ENCODE measurements around the gene COL5A2.

The COL5A2 gene

GRCh38 chr2:189179570-189179950 is at the start of gene COL5A2:
Gene COL5A2, minus strand, starts transcription at chr2:189179761. Its CDS starts 157 bp downstream, at chr2:189179604.
- no peak for DNase-seq

DNA sequence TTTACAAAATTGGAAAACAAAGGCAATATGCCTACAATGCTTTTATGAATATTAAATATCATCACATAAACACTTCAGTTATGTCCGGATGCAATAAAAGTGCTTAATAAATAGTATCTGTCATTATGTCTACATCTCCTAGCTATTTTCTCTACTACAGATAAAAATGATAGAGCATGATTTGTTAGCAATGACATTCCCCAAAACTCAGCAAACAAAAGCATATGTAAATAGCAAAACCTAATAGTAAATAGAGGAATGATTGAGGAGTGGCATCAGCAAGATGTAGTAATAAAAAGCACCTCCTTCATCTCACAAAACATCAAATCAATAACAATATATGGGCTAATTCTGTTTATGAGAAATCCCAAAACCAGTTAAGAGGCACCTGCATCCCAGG is 46.5 kb upstream of the COL5A2 start:
- DNase-seq: no peak

DNA sequence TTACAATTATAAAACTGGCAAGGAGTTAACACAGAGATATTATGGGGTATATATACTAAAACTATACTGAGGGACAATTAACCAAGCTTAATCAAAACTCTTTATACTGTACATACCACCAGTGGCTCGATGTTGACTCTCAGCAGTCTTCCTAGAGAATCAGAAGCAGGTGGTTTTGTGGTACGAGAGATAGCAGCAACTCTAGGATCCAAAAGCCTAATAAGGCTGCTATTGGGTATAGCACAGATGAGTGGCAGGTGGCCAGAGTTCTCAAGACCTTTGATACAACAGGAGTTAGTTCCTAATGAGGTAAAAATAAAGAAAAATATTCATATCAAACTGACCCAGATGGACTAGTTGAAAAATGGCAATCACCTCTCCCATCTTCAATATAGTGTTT is 45.5 kb upstream of the COL5A2 start:
- DNase-seq: no peak

DNA sequence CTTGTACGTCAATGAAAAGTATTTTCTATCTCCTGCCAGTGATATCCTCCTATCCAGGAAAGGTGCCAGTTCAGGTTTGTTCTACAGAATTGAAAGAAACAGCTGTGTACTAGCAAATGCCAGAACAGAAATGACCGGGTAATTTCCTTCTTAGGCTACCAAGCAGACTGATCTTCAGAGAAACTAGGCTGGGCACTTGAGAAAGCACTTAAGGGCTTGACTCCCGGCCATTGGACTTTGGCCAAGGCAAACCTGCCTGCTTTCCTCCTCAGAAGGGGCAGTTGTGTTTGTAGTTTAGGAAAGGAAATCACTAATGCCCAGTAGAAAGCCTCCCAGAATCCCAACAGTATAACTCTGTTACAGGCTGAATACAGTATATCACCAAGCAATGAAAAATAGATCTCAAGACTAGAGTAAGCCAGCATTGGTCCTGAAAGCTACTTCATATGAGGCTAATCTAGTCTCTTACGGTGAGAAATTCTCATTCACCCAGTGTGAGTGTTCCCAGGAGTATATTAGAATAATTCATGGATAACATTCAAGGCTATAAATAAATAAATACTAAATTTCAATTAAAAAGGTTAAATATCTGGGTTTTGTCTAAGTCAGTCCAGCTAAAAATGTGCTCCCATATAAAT is 43.0 kb upstream of the COL5A2 start:
- DNase-seq: no peak

DNA sequence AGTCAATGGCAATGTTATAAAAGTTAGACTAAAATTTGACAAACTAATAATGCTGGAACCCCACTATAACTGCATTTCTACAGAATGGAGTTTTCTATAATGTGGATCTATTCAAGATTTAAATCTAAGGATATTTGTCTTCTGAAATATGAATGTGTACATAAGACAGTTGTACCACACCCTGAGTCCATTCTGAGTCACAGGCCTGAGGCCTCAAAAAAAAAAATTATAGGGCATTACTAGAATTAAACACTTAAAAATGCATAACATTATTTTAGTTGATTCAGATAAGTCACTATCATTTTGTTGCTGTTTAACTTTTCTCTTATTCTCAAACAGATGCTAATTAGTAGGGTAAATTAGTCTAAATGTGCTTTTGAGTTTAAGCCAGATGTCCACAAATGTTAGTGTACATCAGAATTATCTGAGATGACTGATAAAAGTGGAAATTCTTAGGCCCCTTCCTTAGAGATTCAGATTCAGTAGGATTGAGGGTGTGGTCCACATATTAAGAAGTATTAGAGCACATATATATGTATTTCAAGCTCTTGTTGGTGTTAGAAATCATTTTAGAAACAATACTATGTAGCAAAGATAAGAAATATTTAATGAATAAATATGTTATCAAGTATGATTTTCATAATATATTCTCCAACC is 42.4 kb upstream of the COL5A2 start:
- no peak for DNase-seq

DNA sequence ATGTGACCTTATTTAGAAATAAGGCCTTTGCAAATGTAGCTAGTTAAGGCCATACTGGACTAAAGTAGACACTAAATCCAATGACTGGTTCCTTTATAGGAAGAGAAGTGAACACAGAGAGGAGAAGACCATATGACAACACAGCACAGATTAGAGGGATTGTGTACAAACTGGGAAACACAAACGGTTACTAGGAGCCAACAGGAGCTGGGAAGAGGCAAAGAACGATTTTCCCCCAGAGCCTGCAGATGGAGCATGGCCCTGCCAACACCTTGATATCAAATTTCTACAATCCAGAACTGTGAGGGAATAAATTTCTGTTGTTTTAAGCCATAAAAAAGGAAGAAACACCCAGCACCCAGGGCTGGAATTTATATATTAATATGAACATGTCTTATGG is 38.7 kb upstream of the COL5A2 start:
- no peak for DNase-seq

- no peak for DNase-seq
Observed at GRCh38 chr2:189217541-189217940, 38.0 kb upstream of the COL5A2 start.

DNA sequence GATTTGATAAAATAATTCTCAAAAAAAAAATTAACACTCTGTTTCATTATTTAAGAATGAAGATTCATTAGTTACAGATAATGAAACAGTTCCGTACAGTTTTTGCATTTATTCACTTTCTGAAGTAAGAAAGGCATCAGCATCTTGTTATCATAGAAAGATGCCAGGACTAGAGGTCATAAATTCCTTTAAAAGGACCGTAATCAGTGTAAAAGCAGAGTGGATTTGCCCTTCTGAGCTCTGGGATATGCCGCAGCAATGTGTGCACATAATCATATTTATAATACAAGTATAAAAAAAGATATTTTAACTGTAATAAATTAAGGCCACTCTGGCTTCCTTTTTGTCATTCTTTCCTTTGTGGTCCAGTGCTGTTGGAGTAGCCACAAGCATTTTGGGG is 37.5 kb upstream of the COL5A2 start:
- DNase-seq: no peak

- no peak for DNase-seq
Observed at GRCh38 chr2:189214484-189214883, 34.9 kb upstream of the COL5A2 start.

DNA sequence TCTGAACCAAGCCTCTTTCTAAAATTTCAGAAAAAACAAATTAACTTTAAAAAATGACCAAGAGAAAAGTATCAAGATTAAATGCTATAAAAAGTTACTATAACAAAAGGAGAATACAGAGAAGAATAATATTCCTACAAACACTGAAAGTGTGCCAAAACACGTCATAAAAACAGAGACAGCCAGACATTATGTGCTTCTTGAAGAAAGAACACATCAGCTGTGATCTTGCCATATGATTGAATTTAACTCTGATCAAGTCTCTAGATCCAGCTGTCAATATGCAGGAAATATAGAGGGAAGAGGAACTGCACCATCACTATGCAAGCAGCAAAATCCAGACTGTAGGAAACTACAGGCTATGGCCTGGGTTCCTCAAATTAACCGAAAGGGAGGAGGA is 33.7 kb upstream of the COL5A2 start:
- DNase-seq: no peak

GRCh38 chr2:189210250-189211087 is 30.9 kb upstream of the COL5A2 start:
- DNase-seq: no peak

DNA sequence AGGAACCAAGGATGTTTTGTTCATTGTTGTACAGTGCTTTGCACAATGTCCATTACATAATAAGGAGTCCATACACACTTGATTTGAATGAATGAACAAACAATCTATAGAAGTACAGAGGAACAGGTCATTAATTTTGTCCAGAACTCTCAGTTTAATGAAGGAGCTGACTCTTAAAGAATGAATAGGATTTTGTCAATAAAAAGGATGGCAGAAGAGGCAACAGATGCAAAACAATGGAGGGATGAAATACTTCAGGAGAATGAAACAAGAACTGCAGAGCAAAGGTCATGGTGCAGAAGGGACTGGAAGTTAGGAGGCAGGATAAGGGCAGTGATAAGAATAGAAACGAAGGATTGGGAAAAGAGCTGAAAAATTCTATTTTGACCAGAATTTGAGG is 28.7 kb upstream of the COL5A2 start:
- DNase-seq: no peak

- no peak for DNase-seq
Observed at GRCh38 chr2:189204322-189204941, 24.9 kb upstream of the COL5A2 start.

DNA sequence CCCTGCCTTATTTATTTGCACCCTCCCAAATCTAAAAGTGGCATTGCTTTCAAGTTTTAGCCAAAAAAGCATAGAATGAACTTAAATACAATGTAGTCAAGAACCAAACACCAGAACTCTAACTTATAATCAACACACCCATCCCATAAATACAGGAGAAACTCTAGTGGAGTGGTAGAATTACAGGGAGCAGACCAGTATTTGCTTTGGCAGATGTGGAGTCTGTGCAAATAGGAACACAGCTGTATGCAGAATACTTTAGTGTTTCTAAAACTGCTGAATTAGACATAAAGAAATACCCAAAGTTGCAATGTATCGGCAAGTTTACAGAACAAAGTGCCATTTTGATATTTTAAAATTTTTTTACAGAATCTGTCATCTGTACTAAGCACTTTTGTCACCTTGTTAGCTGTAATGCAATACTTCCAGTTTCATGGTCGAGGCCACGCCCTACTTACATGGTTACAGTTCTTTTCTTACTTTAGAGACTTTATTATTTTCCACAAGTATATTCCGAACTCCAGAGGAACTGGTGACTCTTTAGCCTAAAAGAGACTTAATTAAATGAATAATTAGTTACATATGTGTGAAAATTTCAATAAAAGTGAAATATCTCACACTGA is 23.7 kb upstream of the COL5A2 start:
- no peak for DNase-seq

DNA sequence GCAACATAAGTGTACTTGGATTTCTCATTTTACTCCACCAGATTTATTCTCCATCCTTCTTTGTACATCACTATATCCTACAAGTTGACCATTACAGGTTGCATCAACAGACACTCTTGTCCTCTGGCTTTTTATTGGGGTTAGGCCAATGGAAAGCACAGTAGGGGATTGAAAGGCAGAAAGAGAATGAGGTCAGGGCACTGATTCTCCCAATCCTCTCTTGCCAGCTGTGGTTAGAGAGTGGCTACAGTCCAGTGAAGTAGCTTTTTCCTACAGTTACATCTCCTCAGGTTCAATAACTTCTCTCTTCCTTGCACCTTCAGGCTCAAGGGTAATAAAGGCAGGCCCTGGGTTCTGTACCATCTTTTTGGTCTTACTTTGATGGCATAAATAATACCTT is 20.2 kb upstream of the COL5A2 start:
- DNase-seq: no peak

DNA sequence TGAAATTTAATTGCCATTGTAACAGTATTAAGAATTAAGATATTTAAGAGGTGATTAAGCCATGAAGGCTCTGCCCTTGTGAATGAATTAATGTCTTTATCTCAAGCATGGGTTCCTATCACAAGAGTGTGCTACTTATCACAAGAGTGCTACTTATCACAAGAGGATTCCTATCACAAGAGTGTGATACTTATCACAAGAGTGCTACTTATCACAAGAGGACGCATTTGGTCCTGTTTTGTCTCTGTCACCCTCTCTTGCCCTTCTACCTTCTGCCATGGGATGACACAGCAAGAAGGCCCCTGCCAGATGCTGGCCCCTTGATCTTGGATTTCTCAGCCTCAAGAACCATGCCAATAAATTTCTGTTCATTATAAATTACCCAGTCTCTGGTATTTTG is 13.2 kb upstream of the COL5A2 start:
- no peak for DNase-seq

- no peak for DNase-seq
Observed at GRCh38 chr2:189191766-189192165, 12.2 kb upstream of the COL5A2 start.

GRCh38 chr2:189190685-189191084 is 11.1 kb upstream of the COL5A2 start:
- DNase-seq: no peak

DNA sequence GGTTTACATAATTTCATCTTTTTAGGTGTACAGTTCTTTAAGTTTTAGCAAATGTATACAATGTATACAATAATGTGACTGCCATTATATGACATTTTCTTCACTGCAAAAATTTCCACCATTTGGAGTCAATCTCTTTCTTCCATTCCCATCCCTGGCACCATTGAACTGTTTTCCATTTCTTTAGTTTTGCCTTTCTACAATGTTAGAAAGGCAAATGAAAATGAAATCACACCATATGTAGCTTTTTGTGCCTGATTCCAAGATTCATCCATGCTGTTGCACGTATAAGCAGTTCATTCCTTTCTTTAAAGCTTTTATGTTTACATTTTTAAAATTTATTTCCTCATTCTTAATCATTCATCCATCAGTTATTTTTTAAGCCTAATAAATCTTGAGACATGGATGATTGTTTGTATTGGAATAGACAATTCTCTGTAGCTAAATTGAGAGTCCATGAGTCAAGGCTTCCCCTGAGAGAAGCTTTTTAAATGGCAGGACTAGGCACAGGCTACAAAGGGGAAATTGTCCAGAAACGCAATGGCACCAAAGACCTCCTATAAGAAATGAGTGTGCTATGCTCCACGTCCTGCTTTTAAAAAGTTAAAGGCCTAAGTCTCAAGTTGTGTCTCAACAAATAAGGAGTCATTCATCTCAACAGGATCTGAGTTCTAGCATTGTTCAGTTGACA is 8.7 kb upstream of the COL5A2 start:
- no peak for DNase-seq

- DNase-seq: no peak
Observed at GRCh38 chr2:189183170-189183569, 3.6 kb upstream of the COL5A2 start.

- DNase-seq: no peak
Observed at GRCh38 chr2:189181706-189182105, 2.1 kb upstream of the COL5A2 start.

GRCh38 chr2:189178726-189179569 is 613 bp downstream of the COL5A2 start:
- DNase-seq: no peak
